HG03045 (cell line): Measurements from ENCODE around the gene AMZ1.

ENCODE experiments used
- ATAC-seq: cut with Tn5 transposase; IDR thresholded peaks from one replicate; pipeline ENCODE4 v1.9.1; 2021; ENCODE audit warnings: mild to moderate bottlenecking, moderate library complexity; ENCODE audit not compliant: unreplicated experiment

Gene AMZ1

GRCh38 chr7:2764621-2765020, 76.6 kb downstream of the AMZ1 start:
- no peak for ATAC-seq
